Activated CD8-positive, alpha-beta T cell treated with anti-CD3 and anti-CD28 coated beads for 36 hours (primary cell): ENCODE results near the gene NKAIN2. TPM values are rescaled to one million over a fixed set of nuclear protein-coding genes. Genes with fewer than 3 reads are reported as not detected.

Source experiments
- ATAC-seq: fragments of 200-7000 bp; cut with Tn5 transposase; one replicate; pipeline ENCODE4 v1.10.0; 2021; ENCODE audit warnings: mild to moderate bottlenecking, moderate library complexity
- CTCF ChIA-PET: fragments of 350-600 bp; sonication (Branson Sonifier 250); formaldehyde crosslinking; loops from one replicate; lab custom pipeline; 2021; ENCODE audit warnings: antibody characterized with exemption; lab: Charles Lee
- POLR2A ChIA-PET: fragments of 350-600 bp; sonication (Branson Sonifier 250); formaldehyde crosslinking; loops from one replicate; lab custom pipeline; 2021; ENCODE audit warnings: antibody characterized with exemption; lab: Charles Lee
- DNase-seq: peaks from one replicate; pipeline ENCODE4 v3.0.0-alpha.2; 2020
- H3K27ac Mint-ChIP-seq: one replicate; pipeline ENCODE4 v1.8.0; 2021; ENCODE audit warnings: mild to moderate bottlenecking, mixed read lengths
- H3K27me3 Mint-ChIP-seq: one replicate; pipeline ENCODE4 v1.8.0; 2021; ENCODE audit warnings: mixed read lengths
- H3K36me3 Mint-ChIP-seq: one replicate; pipeline ENCODE4 v1.8.0; 2021; ENCODE audit warnings: low read depth, mixed read lengths
- H3K4me1 Mint-ChIP-seq: one replicate; pipeline ENCODE4 v1.8.0; 2021; ENCODE audit warnings: low read depth, mixed read lengths
- H3K4me3 Mint-ChIP-seq: one replicate; pipeline ENCODE4 v1.8.0; 2021; ENCODE audit warnings: mild to moderate bottlenecking, moderate library complexity, mixed read lengths
- H3K9me3 Mint-ChIP-seq: one replicate; pipeline ENCODE4 v1.8.0; 2021; ENCODE audit warnings: mixed read lengths
- CTCF ChIP-seq: fragments of 200-600 bp; IDR thresholded peaks from one replicate; pipeline ENCODE4 v1.8.0; 2022; ENCODE audit warnings: antibody characterized with exemption, mild to moderate bottlenecking
- intact Hi-C: fragments of 100-400 bp; cut with micrococcal nuclease; formaldehyde crosslinking; loops from one replicate; pipeline ENCODE4 v1.10.0; 2022
- total RNA-seq, 2 experiments: library from RNA; stranded (reverse); gene quantifications; one replicate each; pipeline ENCODE4 v1.2.3, GENCODE V29; 2021

The NKAIN2 gene
- total RNA-seq, 2 experiments from 2014 or later, result not detected

DNA sequence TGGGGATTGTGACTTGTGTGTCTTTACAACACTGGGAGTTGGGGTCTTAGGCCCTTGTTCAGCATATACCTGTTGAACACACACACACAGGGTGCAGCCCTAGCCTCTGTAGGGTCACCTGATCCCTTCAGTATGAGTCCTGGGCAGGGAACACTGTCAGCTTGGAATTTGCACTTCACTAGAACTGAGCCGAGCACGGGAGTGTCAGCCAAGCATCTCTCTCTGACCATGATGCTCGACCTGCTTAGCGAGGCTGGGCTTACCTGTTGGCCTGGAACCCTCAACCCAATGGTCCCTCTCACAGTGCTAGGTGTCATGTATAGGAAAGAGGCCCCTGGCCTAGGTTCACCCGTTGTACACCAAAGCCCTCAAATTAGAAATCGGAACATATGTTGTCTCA, 96.1 kb downstream of the NKAIN2 start:
- ATAC-seq (no peak), DNase-seq (no peak)
- Mint-ChIP-seq H3K9me3 (no peaks in the 10 kb centered on the region), H3K4me1 (no peaks in the 10 kb centered on the region), H3K27me3 (no peaks in the 10 kb centered on the region), H3K27ac (no peak overlapping the region), H3K4me3 (no peak overlapping the region), H3K36me3 (no peaks in the 10 kb centered on the region)
- intact Hi-C loops, result no loop called here
- CTCF ChIA-PET, result no interaction called here
- TF ChIP-seq CTCF, result no peak
- POLR2A ChIA-PET, result no interaction called here

- ChIA-PET POLR2A (no interaction called here), CTCF (no interaction called here)
- Mint-ChIP-seq H3K9me3 (no peaks in the 10 kb centered on the region), H3K27me3 (no peaks in the 10 kb centered on the region), H3K4me1 (no peaks in the 10 kb centered on the region), H3K36me3 (no peaks in the 10 kb centered on the region), H3K4me3 (no peak overlapping the region), H3K27ac (no peak overlapping the region)
- ATAC-seq, result no peak
- DNase-seq, result no peak
- intact Hi-C loops, result no loop called here
- TF ChIP-seq CTCF, result no peak
These were observed 97.8 kb downstream of the NKAIN2 start for GRCh38 chr6:123901436-123901835.

DNA sequence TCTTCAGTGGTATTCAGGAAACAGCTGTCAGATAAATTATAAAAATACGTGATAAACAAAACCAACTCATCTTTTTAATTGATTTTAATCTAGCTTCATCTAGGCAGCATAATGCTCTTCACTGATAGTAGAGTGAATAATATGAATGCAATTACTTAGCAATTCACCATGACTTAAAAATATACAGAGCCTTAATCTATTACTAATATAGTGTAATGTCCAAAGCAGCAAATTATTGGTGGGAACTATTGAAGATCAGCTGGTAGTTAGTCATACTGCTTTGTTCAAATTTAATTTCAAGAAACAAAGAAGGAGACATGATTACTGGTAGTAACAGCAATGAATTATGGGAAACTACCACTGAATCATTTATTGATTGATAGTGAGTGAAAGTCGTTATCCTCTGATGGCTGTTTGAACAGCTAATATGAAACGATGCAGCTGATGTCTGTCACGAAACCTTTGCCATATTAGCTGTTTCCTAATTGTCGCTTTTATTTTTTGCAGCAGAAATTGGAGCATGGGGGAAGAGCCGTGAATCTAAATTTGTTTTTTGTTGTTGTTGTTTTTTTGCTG, 99.2 kb downstream of the NKAIN2 start:
- CTCF ChIA-PET, result no interaction called here
- no peak for ATAC-seq
- H3K27ac Mint-ChIP-seq, result no peak overlapping the region
- intact Hi-C loops, result no loop called here
- no peak for TF ChIP-seq CTCF
- no peaks in the 10 kb centered on the region for H3K27me3 Mint-ChIP-seq
- no peak for DNase-seq
- H3K36me3 Mint-ChIP-seq, result no peaks in the 10 kb centered on the region
- H3K4me1 Mint-ChIP-seq, result no peaks in the 10 kb centered on the region
- POLR2A ChIA-PET, result no interaction called here
- no peaks in the 10 kb centered on the region for H3K9me3 Mint-ChIP-seq
- no peak overlapping the region for H3K4me3 Mint-ChIP-seq

DNA sequence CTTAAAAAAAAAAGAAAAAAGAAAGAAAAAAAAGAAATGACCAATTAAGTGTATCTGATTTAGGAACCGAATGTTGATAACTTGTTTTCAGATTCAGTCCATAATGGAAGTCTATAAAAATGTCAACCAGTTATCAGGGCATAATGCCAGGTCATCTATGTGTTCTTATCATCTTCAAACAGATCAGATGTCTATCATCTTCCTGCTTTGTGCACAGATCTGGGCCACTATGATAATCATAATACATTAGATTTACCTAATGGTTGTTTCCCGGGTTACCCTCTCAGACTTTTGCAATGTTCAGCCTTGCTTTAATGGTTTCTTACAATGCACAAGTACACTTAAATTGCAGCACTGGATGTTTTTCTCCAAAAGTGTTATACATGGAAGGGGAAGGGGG, 100.6 kb downstream of the NKAIN2 start:
- H3K4me1 Mint-ChIP-seq, result no peaks in the 10 kb centered on the region
- no peak overlapping the region for H3K4me3 Mint-ChIP-seq
- ATAC-seq (no peak), DNase-seq (no peak)
- intact Hi-C loops, result no loop called here
- CTCF ChIA-PET, result no interaction called here
- no peaks in the 10 kb centered on the region for H3K9me3 Mint-ChIP-seq
- no peaks in the 10 kb centered on the region for H3K36me3 Mint-ChIP-seq
- no peak overlapping the region for H3K27ac Mint-ChIP-seq
- POLR2A ChIA-PET, result no interaction called here
- TF ChIP-seq CTCF, result no peak
- no peaks in the 10 kb centered on the region for H3K27me3 Mint-ChIP-seq

GRCh38 chr6:123908797-123909196, 105.1 kb downstream of the NKAIN2 start:
- intact Hi-C loops, result no loop called here
- Mint-ChIP-seq H3K4me3 (no peak overlapping the region), H3K4me1 (no peaks in the 10 kb centered on the region), H3K9me3 (no peaks in the 10 kb centered on the region), H3K27ac (no peak overlapping the region), H3K36me3 (no peaks in the 10 kb centered on the region), H3K27me3 (no peaks in the 10 kb centered on the region)
- DNase-seq (no peak), ATAC-seq (no peak)
- CTCF ChIA-PET, result no interaction called here
- TF ChIP-seq CTCF, result no peak
- POLR2A ChIA-PET, result no interaction called here
